ENCODE data around the gene RNF166.

Gene RNF166

GRCh38 chr16:88718178-88718577 lies 12.0 kb upstream of the RNF166 start:
- no peak overlapping the region for H3K4me3 ChIP-seq (ENCODE audit: low read depth, low read length)
- no peak for TF ChIP-seq CTCF (IDR thresholded peaks at IDR 0.05; ENCODE audit: borderline replicate concordance, insufficient read depth, low read depth, low read length)

DNA sequence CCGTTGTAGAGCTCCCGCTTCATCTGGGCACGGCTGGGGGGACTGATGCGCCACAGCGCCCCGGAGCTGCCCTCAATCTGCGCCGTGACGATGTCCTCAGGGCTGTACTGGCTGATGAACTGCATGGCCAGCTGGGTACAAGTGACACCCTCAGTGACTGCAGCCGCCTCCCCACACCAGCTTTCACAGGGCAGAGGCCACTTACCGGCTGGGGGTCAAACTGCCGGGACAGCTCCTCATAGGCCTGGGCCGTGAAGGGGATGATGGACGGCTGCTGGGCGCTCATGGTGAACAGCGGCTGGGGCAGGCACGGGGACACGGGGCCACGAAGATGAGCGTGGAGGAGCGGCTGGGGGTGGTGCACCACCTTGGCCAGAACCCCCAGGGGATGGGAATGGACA lies 10.4 kb upstream of the RNF166 start:
- H3K4me3 ChIP-seq (ENCODE audit: low read depth, low read length), result no peak overlapping the region
- TF ChIP-seq CTCF (IDR thresholded peaks at IDR 0.05; ENCODE audit: borderline replicate concordance, insufficient read depth, low read depth, low read length), result no peak

- TF ChIP-seq CTCF (IDR thresholded peaks at IDR 0.05; ENCODE audit: borderline replicate concordance, insufficient read depth, low read depth, low read length), result no peak
- no peak overlapping the region for H3K4me3 ChIP-seq (ENCODE audit: low read depth, low read length)
Observed at GRCh38 chr16:88716201-88716600, 10.0 kb upstream of the RNF166 start.

GRCh38 chr16:88715312-88716190 lies 9.3 kb upstream of the RNF166 start:
- TF ChIP-seq CTCF (IDR thresholded peaks at IDR 0.05; ENCODE audit: borderline replicate concordance, insufficient read depth, low read depth, low read length), result no peak

DNA sequence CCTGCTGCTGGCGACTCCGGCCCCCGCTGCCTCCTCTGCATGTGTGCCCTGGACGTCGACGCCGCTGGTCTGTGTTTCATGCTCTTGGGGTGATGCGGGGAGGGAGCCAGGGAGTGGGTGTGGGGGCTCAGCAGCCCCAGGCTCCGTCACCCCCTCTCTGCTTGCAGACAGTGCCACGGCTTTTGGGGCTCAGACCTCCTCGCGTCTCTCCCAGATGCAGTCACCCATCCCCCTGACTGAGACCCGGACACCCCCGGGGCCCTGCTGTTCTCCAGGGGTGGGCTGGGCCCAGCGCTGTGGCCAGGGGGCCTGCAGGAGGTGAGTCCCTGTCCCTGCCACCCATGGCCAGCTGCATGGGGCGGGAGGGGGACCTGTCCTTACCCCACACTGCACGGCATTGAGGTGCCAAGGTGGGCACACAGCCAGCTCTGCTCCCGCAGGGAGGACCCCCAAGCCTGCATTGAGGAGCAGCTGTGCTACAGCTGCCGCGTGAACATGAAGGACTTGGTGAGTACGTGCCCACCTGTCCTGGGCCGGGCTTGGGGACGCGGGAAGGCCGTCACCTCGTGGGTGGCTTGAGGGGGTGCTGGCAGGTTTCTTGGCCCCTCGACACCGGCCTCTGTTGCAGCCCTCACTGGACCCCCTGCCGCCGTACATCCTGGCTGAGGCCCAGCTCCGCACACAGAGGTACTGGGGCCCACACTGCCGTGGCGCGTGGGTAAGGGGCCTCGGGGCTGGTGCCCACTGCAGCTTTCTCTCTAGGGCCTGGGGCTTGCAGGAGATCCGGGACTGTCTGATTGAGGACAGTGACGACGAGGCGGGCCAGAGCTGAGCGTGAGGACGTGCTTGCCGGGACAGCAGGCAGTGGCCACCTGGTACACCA lies 8.5 kb upstream of the RNF166 start:
- H3K4me3 ChIP-seq (ENCODE audit: low read depth, low read length), result no peak overlapping the region
- TF ChIP-seq CTCF (IDR thresholded peaks at IDR 0.05; ENCODE audit: borderline replicate concordance, insufficient read depth, low read depth, low read length), result no peak

More at GRCh38 chr16:88715312-88716190, 9.3 kb upstream of the RNF166 start:
- no peak overlapping the region for H3K4me3 ChIP-seq (ENCODE audit: low read depth, low read length)

DNA sequence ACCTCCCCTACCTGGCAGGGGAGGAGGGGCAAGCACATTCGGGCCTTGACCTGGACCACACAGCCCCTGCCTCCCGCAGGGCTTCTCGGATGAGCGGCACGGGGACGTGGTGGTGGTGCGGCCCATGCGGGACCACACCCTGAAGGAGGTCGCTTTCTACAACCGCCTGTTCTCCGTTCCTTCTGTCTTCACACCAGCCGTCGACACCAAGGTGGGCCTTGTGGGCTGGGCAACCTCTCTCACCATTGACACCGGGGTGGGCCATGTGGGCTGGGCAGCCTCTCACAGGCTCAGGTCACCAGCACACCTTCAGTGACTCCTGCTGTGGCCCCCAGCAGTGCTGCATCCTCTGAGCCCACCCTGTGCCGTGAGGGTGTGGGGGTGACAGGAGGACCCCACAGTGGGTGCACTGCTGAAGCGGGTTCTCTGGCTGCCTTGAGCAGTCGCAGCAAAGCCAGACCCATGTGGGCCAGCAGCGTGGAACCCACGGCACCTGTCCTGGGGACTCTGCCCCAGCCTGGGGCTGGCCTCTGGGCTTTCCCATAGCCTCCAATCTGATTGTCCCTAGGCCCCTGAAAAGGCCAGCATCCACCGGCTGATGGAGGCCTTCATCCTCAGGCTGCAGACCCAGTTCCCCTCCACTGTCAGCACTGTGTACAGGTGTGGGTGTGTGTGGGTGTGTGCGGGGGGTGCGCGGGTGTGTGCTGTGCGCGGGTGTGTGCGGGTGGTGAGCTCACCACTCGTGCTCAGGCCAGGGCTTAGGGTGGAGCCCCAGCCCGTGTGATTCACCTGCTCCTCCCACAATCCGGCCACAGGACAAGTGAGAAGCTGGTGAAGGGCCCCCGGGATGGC lies 7.6 kb upstream of the RNF166 start:
- no peak for TF ChIP-seq CTCF (IDR thresholded peaks at IDR 0.05; ENCODE audit: borderline replicate concordance, insufficient read depth, low read depth, low read length)

More for the DNA sequence above, 7.6 kb upstream of the RNF166 start:
- no peak overlapping the region for H3K4me3 ChIP-seq (ENCODE audit: low read depth, low read length)

Measured in GM12875 (cell line).